B cell (primary cell): ENCODE measurements around the gene DNAH8. TPM values are rescaled to one million over a fixed set of nuclear protein-coding genes. Genes with fewer than 3 reads are reported as not detected.

Experiments
- ATAC-seq: fragments of 200-7000 bp; cut with Tn5 transposase; one replicate; pipeline ENCODE4 v1.10.0; 2021; ENCODE audit warnings: low read depth, mild to moderate bottlenecking, moderate number of reproducible peaks, moderate library complexity
- CTCF ChIA-PET: fragments of 350-600 bp; sonication (Branson Sonifier 250); formaldehyde crosslinking; loops from one replicate; lab custom pipeline; 2021; ENCODE audit warnings: antibody characterized with exemption, inconsistent platforms; lab: Charles Lee
- POLR2A ChIA-PET: fragments of 350-600 bp; sonication (Branson Sonifier 250); formaldehyde crosslinking; loops from one replicate; lab custom pipeline; 2021; ENCODE audit warnings: antibody characterized with exemption; lab: Charles Lee
- DNase-seq: peaks from one replicate; pipeline ENCODE4 v3.0.0; 2013
- H2AFZ ChIP-seq: 2 replicates; pipeline ENCODE4 v1.6.1; 2012; ENCODE audit warnings: mild to moderate bottlenecking, low read depth, low read length; ENCODE audit not compliant: insufficient read depth, poor library complexity, severe bottlenecking
- H3K27ac ChIP-seq, 2 donors: 1 replicate in 1 of 2; 2 replicates in 1 of 2; pipeline ENCODE4 v1.5.1; 2012 to 2013; ENCODE audit warnings: low read length in 2 of 2, mild to moderate bottlenecking in 2 of 2, moderate library complexity in 1 of 2
- H3K27me3 ChIP-seq, 4 experiments: fragments of 200-600 bp in 1 of 4; sonication (generic) in 1 of 4; replicated peaks in 1 of 4; 1 replicate in 2 of 4; 2 replicates in 2 of 4; pipeline versions ENCODE4 v1.6.1 to v1.7.0; 2013 to 2016; ENCODE audit warnings: low read length in 3 of 4, mild to moderate bottlenecking in 2 of 4, mixed read lengths in 1 of 4, moderate library complexity in 1 of 4; ENCODE audit not compliant: insufficient read depth in 4 of 4, control insufficient read depth in 3 of 4; ENCODE audit errors: control extremely low read depth in 1 of 4
- H3K36me3 ChIP-seq, 2 experiments: replicated peaks in 1 of 2; 1 replicate in 1 of 2; 2 replicates in 1 of 2; pipeline versions ENCODE4 v1.6.1 to v1.7.1; 2013; ENCODE audit warnings: low read length in 1 of 2; ENCODE audit not compliant: insufficient read depth in 2 of 2, control insufficient read depth in 1 of 2; ENCODE audit errors: control extremely low read depth in 1 of 2, extremely low read depth in 1 of 2
- H3K4me1 ChIP-seq, 2 donors: fragments of 200-600 bp in 1 of 2; sonication (generic) in 1 of 2; 1 replicate in 1 of 2; 2 replicates in 1 of 2; pipeline versions ENCODE4 v1.5.1 to v1.6.1; 2013 to 2017; ENCODE audit warnings: low read length in 2 of 2; ENCODE audit not compliant: control insufficient read depth in 2 of 2, insufficient read depth in 2 of 2
- H3K4me2 ChIP-seq: replicated peaks from 2 replicates; pipeline ENCODE3; 2012; ENCODE audit warnings: mild to moderate bottlenecking, low read depth, low read length; ENCODE audit not compliant: poor library complexity, severe bottlenecking
- H3K4me3 ChIP-seq, 5 experiments: fragments of 200-600 bp in 1 of 5; sonication (generic) in 1 of 5; 1 replicate in 3 of 5; 2 replicates in 2 of 5; pipeline versions ENCODE4 v1.5.1 to v1.7.0; 2011 to 2016; ENCODE audit warnings: low read length in 4 of 5, mild to moderate bottlenecking in 4 of 5, low read depth in 2 of 5, control low read depth in 1 of 5, moderate library complexity in 1 of 5; ENCODE audit not compliant: insufficient read depth in 1 of 5; ENCODE audit errors: control extremely low read depth in 1 of 5, extremely low read depth in 1 of 5
- H3K79me2 ChIP-seq: fragments of 200-600 bp; sonication (generic); one replicate; pipeline ENCODE4 v1.6.0; 2016; ENCODE audit warnings: low read length; ENCODE audit not compliant: control insufficient read depth, insufficient read depth
- H3K9ac ChIP-seq: fragments of 200-600 bp; sonication (generic); 2 replicates; pipeline ENCODE4 v1.6.1; 2017; ENCODE audit warnings: mild to moderate bottlenecking, low read length, moderate library complexity
- H3K9me3 ChIP-seq, 3 donors: one replicate each; pipeline versions ENCODE4 v1.6.1 to v1.7.1; 2013; ENCODE audit warnings: low read length in 2 of 3; ENCODE audit not compliant: control insufficient read depth in 2 of 3, insufficient read depth in 1 of 3; ENCODE audit errors: control extremely low read depth in 1 of 3
- H4K20me1 ChIP-seq: 2 replicates; pipeline ENCODE4 v1.6.0; 2012; ENCODE audit warnings: mild to moderate bottlenecking, low read length; ENCODE audit not compliant: insufficient read depth, control insufficient read depth, poor library complexity, severe bottlenecking
- H3K27ac Mint-ChIP-seq: one replicate; pipeline ENCODE4 v1.8.0; 2021; ENCODE audit warnings: mixed read lengths
- H3K27me3 Mint-ChIP-seq: one replicate; pipeline ENCODE4 v1.8.0; 2021; ENCODE audit warnings: mixed read lengths
- H3K4me1 Mint-ChIP-seq: one replicate; pipeline ENCODE4 v1.8.0; 2021; ENCODE audit warnings: mixed read lengths
- H3K4me3 Mint-ChIP-seq: one replicate; pipeline ENCODE4 v1.8.0; 2021; ENCODE audit warnings: mixed read lengths
- H3K9me3 Mint-ChIP-seq: one replicate; pipeline ENCODE4 v1.8.0; 2022; ENCODE audit warnings: mixed read lengths; ENCODE audit not compliant: insufficient read depth
- EZH2 ChIP-seq: IDR thresholded peaks from 2 replicates; pipeline ENCODE4 v1.6.1; 2012; ENCODE audit warnings: borderline replicate concordance, low read depth, mild to moderate bottlenecking, moderate library complexity, low read length; ENCODE audit not compliant: insufficient read depth, poor library complexity, severe bottlenecking
- whole genome bisulfite sequencing: methylation state at CpG from one replicate; pipeline ENCODE4 v1.1.5; 2013; ENCODE audit warnings: missing lambda C conversion rate; ENCODE audit not compliant: insufficient coverage; 5-methylcytosine and 5-hydroxymethylcytosine counted together
- intact Hi-C: fragments of 100-400 bp; cut with micrococcal nuclease; formaldehyde crosslinking; loops from one replicate; pipeline ENCODE4 v1.10.0; 2022
- polyA plus RNA-seq: library from polyadenylated mRNA; depleted of rRNA; stranded (reverse); fragments of >200 nt; gene quantifications from 2 replicates; pipeline ENCODE4 v1.2.3, GENCODE V29; 2012
- total RNA-seq, 2 donors: library from RNA; stranded (reverse); fragments of 120-200 nt in 1 of 2; gene quantifications; 1 replicate in 1 of 2; 2 replicates in 1 of 2; pipeline versions ENCODE4 v1.2.3 to v1.2.4, GENCODE V29; 2013 to 2022
- TF ChIP-seq, protein P1 (sequence below): fragments of 200-600 bp; IDR thresholded peaks from one replicate; pipeline ENCODE4 v1.8.0; 2022; ENCODE audit warnings: antibody characterized with exemption, mild to moderate bottlenecking

Gene DNAH8
- total and polyA plus RNA-seq, 2 donors (not counting 1 experiment from before 2014, with no cell fraction given): 0.69 to 1.1 TPM

GRCh38 chr6:38789256-38789655 lies 74.1 kb downstream of the DNAH8 start:
- no peaks in the 10 kb centered on the region for H3K27me3 ChIP-seq
- Mint-ChIP-seq H3K27me3 (no peaks in the 10 kb centered on the region), H3K27ac (no peak overlapping the region), H3K4me3 (no peak overlapping the region), H3K4me1 (peaks cover 8% of the 10 kb centered on the region), H3K9me3 (no peaks in the 10 kb centered on the region)
- TF ChIP-seq EZH2: no peak
- TF ChIP-seq, protein P1, sequence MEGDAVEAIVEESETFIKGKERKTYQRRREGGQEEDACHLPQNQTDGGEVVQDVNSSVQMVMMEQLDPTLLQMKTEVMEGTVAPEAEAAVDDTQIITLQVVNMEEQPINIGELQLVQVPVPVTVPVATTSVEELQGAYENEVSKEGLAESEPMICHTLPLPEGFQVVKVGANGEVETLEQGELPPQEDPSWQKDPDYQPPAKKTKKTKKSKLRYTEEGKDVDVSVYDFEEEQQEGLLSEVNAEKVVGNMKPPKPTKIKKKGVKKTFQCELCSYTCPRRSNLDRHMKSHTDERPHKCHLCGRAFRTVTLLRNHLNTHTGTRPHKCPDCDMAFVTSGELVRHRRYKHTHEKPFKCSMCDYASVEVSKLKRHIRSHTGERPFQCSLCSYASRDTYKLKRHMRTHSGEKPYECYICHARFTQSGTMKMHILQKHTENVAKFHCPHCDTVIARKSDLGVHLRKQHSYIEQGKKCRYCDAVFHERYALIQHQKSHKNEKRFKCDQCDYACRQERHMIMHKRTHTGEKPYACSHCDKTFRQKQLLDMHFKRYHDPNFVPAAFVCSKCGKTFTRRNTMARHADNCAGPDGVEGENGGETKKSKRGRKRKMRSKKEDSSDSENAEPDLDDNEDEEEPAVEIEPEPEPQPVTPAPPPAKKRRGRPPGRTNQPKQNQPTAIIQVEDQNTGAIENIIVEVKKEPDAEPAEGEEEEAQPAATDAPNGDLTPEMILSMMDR: no peak
- H4K20me1 ChIP-seq: no peaks in the 10 kb centered on the region
- DNase-seq (no peak), ATAC-seq (no peak)
- intact Hi-C loops: no loop called here
- POLR2A ChIA-PET: no interaction called here
- H3K4me1 ChIP-seq: peaks cover 0 to 6% of the 10 kb centered on the region in 2 donors
- H3K9me3 ChIP-seq: peaks cover 0 to 4% (median 0%) of the 10 kb centered on the region in 3 donors
- H3K27ac ChIP-seq: no peak overlapping the region
- H3K4me2 ChIP-seq: no peak overlapping the region
- H3K9ac ChIP-seq: no peak overlapping the region
- H2AFZ ChIP-seq: no peak overlapping the region
- CTCF ChIA-PET: interaction anchor here (1.2 kb wide), 1 partner anchor 12 kb away, joined by 3 read pairs; no protein-coding TSS in a partner anchor
- H3K79me2 ChIP-seq: no peaks in the 10 kb centered on the region
- no peaks in the 10 kb centered on the region for H3K36me3 ChIP-seq
- no peak overlapping the region for H3K4me3 ChIP-seq
- no CpG with 5 or more reads among the region's 2 CpGs for WGBS

- no peak overlapping the region for H3K9ac ChIP-seq
- no peaks in the 10 kb centered on the region for H3K27me3 ChIP-seq
- no peak overlapping the region for H3K27ac ChIP-seq
- DNase-seq: no peak
- H3K36me3 ChIP-seq: no peaks in the 10 kb centered on the region
- H3K4me3 ChIP-seq: no peak overlapping the region
- H3K79me2 ChIP-seq: no peaks in the 10 kb centered on the region
- H4K20me1 ChIP-seq: no peaks in the 10 kb centered on the region
- Mint-ChIP-seq H3K27me3 (peaks cover 1% of the 10 kb centered on the region), H3K9me3 (no peaks in the 10 kb centered on the region), H3K27ac (no peak overlapping the region), H3K4me3 (no peak overlapping the region), H3K4me1 (no peaks in the 10 kb centered on the region)
- H3K4me1 ChIP-seq: no peaks in the 10 kb centered on the region
- ChIA-PET POLR2A (no interaction called here), CTCF (no interaction called here)
- no peak overlapping the region for H3K4me2 ChIP-seq
- WGBS: 94% methylated on average over 2 of the region's 2 CpGs
- H3K9me3 ChIP-seq: peaks cover 0 to 4% (median 0%) of the 10 kb centered on the region in 3 donors
- no peak overlapping the region for H2AFZ ChIP-seq
- TF ChIP-seq EZH2: no peak
- TF ChIP-seq, protein P1: no peak
- ATAC-seq: no peak
- intact Hi-C loops: no loop called here
Observed at GRCh38 chr6:38792356-38792755, 77.2 kb downstream of the DNAH8 start.
